Stimulated activated CD8-positive, alpha-beta memory T cell treated with anti-CD3 and anti-CD28 coated beads, Interleukin-15, amount 100 ng/mL, for 1 hour (primary cell): ENCODE measurements around the gene ARRDC5.
"Not testable (repeated sequence)": the region's sequence is repeated elsewhere in the genome, so short reads cannot be mapped to it uniquely, and the experiment has no call there.

Experiments
- DNase-seq: peaks from one replicate; pipeline ENCODE4 v3.0.0-alpha.2; 2020; ENCODE audit warnings: low read depth

Gene ARRDC5

GRCh38 chr19:4868286-4868834, 34.3 kb downstream of the ARRDC5 start:
- DNase-seq = no peak

GRCh38 chr19:4867534-4868285, 35.0 kb downstream of the ARRDC5 start, which contains the start of gene PLIN3:
Gene PLIN3, minus strand, starts transcription at chr19:4867667. Its CDS starts 6,273 bp downstream, at chr19:4861394.
- DNase-seq = peak; percentile 84

GRCh38 chr19:4866595-4867424, 35.9 kb downstream of the ARRDC5 start:
- DNase-seq = peak; percentile 13

GRCh38 chr19:4861147-4861546, 41.5 kb downstream of the ARRDC5 start:
- no peak for DNase-seq

GRCh38 chr19:4859697-4860096, 43.0 kb downstream of the ARRDC5 start:
- no peak for DNase-seq

GRCh38 chr19:4856468-4856867, 46.2 kb downstream of the ARRDC5 start:
- not testable (repeated sequence) for DNase-seq

GRCh38 chr19:4853506-4853905, 49.2 kb downstream of the ARRDC5 start:
- not testable (repeated sequence) for DNase-seq

- DNase-seq = no peak
Measured at GRCh38 chr19:4852484-4852883, 50.2 kb downstream of the ARRDC5 start.

GRCh38 chr19:4851551-4852290, 51.0 kb downstream of the ARRDC5 start:
- peak; percentile 57 for DNase-seq

GRCh38 chr19:4849019-4849418, 53.7 kb downstream of the ARRDC5 start:
- no peak for DNase-seq

GRCh38 chr19:4847190-4847973, 55.3 kb downstream of the ARRDC5 start:
- DNase-seq = no peak

GRCh38 chr19:4845975-4846374, 56.7 kb downstream of the ARRDC5 start:
- DNase-seq = not testable (repeated sequence)

GRCh38 chr19:4844348-4845179, 58.1 kb downstream of the ARRDC5 start:
- DNase-seq = no peak

GRCh38 chr19:4843647-4843965, 59.1 kb downstream of the ARRDC5 start:
- no peak for DNase-seq
